AML-193 (cell line): Measurements from ENCODE around the gene PLXND1.
A peak's percentile ranks its signal among the peaks of the same experiment; 100 is the strongest.

ENCODE experiments used
- DNase-seq, 2 experiments: peaks; one replicate each; lab custom pipeline; 2025; lab: John Stamatoyannopoulos, UW

Gene PLXND1

GRCh38 chr3:129628169-129628522 is 21.7 kb upstream of the PLXND1 start:
- DNase-seq, result peak; percentile 94 to 98

- DNase-seq, result peak; percentile 94 to 98
Observed at GRCh38 chr3:129627350-129628168, 21.1 kb upstream of the PLXND1 start.

GRCh38 chr3:129626744-129627349 is 20.4 kb upstream of the PLXND1 start:
- peak; percentile 87 to 93 for DNase-seq

- no peak for DNase-seq
Observed at GRCh38 chr3:129625072-129625874, 18.8 kb upstream of the PLXND1 start.

GRCh38 chr3:129624347-129625071 is 18.0 kb upstream of the PLXND1 start:
- peak; percentile 45 to 61 for DNase-seq

GRCh38 chr3:129623447-129624118 is 17.1 kb upstream of the PLXND1 start:
- DNase-seq, result no peak

- no peak for DNase-seq
Observed at GRCh38 chr3:129622933-129623332, 16.5 kb upstream of the PLXND1 start.

- DNase-seq, result no peak
Observed at GRCh38 chr3:129622226-129622874, 15.9 kb upstream of the PLXND1 start.

- no peak for DNase-seq
Observed at GRCh38 chr3:129621626-129622225, 15.2 kb upstream of the PLXND1 start.

- no peak for DNase-seq
Observed at GRCh38 chr3:129620828-129621559, 14.5 kb upstream of the PLXND1 start.

GRCh38 chr3:129619726-129620162 is 13.3 kb upstream of the PLXND1 start:
- no peak for DNase-seq

GRCh38 chr3:129618901-129619671 is 12.6 kb upstream of the PLXND1 start:
- DNase-seq, result no peak

GRCh38 chr3:129618186-129618820 is 11.8 kb upstream of the PLXND1 start:
- DNase-seq, result no peak

- DNase-seq, result no peak
Observed at GRCh38 chr3:129617381-129618185, 11.1 kb upstream of the PLXND1 start.

- DNase-seq, result no peak
Observed at GRCh38 chr3:129616713-129617112, 10.2 kb upstream of the PLXND1 start.

- DNase-seq, result no peak
Observed at GRCh38 chr3:129616291-129616690, 9.8 kb upstream of the PLXND1 start.

- no peak for DNase-seq
Observed at GRCh38 chr3:129615751-129616281, 9.3 kb upstream of the PLXND1 start.
